GM21723 (cell line): ENCODE data around the gene ZIC1.

ENCODE experiments used
- ATAC-seq: cut with Tn5 transposase; IDR thresholded peaks from one replicate; pipeline ENCODE4 v1.9.1; 2021; ENCODE audit warnings: mild to moderate bottlenecking, moderate library complexity; ENCODE audit not compliant: unreplicated experiment

Gene ZIC1

GRCh38 chr3:147394884-147395225 is 14.3 kb upstream of the ZIC1 start:
- ATAC-seq, result no peak

GRCh38 chr3:147395899-147396711 is 13.1 kb upstream of the ZIC1 start:
- no peak for ATAC-seq

DNA sequence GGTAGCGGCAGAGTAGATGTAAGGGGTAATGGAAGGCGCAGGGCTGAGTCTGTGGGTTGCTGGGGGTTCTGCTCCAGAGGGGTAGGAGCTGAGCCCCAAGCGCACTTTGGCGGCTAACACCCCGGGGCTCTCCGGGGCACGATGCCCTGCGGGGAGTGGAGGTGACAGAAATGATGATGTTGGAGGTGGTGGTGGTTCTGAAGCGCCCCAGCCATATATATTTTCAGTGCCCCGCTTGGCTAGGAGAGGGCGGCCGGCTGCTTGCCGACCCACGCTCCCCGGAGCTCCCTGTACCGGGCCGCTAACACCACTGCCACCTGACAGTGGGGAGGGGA is 12.5 kb upstream of the ZIC1 start:
- ATAC-seq, result no peak

DNA sequence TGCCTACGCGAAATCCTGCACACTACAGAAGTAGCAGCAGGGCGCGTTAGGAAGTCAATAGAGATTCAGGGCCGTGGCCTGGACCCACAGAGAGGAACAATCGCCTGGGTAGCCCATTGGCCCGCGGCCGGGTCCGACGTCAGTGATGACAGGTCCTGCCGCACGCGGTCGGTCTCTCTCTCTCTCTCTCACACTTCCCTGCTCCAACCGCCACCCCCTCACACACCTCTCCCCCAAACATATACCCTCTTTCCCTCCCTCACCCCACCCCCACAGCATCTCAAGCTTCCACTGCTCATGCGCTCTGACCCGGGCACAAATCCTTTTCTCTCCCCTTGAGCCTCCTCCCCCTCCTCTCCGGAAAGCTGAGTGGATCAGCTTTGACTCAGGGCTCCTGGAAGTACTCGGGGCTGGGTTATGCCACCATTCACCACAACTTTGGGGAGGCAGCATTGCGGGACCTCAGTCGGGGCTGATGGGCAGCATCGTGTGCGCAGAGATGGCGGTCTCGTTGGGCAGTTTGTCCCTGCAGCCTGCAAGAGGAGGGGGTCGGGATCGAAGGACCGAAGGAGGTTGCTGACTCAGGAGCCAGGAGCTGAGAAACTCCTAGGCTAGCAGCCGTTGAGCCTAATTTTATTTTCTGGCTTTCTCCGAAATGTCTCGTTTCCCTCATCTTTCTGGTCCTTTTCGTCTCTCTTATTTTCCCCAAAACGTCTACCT is 11.8 kb upstream of the ZIC1 start:
- no peak for ATAC-seq

DNA sequence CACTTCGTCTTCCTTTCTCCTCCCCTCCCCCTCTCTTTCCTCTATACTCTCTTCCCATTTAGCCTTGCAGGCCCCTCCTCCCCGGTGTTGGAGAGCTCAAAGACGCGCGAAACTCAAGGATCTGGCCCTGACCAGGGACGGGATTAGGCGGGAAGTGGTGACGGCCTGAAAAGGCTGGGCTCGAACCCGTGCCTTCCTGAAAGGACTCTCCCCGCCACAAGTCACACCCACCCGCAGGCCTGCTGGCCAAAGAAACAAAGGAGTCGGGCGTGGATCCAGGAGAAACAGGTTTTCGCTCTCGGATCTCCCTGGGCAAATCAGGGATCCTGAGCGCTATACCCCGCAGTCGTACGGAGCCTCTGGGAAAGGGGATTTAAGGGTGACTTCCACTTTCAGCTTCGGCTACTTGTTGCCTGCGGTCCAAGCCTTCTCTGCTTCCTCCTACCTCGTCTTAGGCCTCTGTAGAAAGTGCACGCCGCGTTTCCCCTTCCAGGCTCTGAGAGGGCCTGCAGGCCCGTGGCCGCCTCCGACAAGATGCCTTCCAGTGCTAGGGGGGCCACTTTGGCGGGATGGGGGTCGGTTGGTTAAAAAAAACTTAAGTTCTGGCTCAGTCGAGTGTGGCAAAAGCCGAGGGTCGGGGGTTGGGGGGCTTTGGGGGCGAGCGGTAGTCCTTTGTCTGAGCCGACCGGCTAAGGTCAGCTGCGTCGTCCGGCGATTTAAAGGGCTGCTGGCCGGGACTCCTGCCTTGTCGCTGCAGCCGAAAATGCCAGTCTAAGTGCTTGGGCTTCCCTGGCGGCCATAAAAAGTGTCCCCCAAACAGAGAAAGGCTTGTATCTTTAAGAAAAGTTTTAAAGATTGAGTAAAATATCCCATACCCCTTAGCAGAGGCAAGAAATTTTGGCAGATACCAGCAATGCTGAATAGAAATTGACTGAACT is 11.0 kb upstream of the ZIC1 start:
- no peak for ATAC-seq

DNA sequence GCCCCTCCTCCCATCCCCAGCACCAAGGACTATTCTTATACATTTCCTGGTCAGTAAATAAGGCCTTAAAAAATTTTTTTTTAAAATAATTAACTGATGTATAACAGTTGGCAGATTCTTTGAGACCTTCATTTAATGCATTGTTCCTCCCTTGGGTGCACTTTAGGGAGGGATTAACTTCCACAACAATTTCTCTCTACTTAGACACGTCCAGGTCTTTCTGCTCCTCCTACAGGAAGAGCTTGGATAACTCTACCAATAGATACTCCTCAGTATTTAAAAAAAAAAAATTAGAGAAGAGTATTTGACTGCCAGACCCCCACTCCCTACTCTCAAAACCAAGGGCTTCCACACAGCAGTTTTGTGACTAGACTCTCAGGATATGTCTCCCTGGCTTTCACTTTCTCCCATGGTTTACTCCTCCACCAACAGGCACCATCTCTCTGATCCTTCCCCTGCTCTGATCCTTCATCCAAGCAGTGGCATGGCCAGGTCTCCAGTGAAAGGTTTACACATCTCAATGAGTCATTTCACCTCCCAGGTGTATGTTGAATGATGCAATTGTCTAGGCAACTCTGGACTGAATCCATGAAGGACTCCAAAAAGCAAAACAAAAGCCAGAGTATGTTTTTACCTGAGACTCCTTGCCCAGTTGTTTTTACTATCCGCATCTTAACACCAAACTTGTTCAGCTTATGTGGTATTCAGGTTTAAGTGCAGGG is 10.2 kb upstream of the ZIC1 start:
- no peak for ATAC-seq

DNA sequence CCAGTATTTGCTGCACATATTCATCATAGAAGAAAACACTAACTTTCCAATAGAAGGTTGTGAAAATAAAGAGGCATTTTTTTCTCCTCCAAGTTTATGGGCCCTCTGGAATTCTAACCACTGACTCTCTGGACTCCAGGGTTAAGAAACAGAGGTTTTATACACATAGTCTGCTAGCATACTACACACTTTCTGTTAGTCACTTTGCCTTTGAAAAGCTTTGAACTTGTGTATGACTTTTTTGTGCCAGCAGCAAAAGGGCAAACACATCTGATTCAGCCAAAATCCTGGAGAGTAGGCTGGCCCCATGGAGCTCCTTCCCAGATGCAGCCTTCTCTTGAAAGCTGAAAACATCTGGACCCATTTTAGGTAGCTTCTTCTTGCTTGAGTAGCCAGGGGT is 9.1 kb upstream of the ZIC1 start:
- no peak for ATAC-seq

DNA sequence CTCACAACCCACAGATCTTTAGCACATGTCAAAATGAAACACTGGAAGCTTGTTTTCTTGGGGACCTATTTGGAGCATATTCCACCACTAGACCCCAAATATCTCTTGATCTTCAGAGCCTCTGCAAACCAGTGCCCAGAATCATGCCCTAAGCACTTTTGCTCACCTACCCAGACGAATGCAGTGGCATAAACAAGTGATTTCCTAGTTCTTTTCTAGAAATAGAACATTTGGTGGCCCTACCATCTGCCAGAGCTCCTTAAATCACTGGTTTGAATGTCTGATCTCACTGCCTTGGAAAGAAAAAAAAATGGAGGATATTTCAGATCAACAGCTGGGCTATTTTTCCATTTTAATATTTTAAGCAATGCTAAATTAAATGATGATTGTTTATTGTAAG is 8.2 kb upstream of the ZIC1 start:
- no peak for ATAC-seq

DNA sequence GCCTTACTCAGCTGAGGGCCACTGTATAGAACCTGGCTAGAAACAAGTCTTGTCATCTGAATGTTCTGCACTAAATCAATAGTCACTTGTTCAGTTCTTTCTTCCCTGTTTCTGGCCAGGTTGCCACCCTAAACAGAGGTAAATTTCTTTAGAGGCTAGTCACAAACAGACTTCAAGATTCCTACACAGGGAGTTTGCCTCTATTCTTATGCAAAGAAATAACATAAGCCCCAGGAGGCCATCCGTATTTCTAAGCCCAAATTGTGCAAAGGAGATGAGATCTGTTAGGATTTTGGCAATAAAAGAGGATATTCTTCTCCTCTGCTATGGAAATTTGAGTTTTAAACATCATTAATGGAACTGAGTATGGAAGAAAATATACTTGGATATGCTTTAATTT is 7.7 kb upstream of the ZIC1 start:
- ATAC-seq, result no peak

DNA sequence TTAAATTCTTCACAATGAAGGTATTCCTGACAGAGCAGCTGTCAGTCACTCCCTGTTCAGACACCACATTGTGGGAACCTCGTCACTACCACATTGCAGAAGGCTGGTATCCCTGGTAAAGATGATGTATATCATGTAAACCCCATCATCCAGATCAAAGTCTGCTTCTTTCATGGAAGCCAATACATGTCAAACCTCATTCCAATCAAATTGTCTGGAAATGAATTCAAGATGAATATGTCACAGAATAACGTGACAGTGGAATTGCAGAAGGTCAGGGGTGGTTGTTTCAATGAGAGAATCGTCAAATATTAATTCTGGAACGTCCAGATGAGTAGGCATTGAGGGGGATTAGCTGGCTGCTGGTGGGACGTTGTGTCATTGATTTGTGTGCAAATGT is 7.0 kb upstream of the ZIC1 start:
- no peak for ATAC-seq

- no peak for ATAC-seq
These were observed 5.7 kb upstream of the ZIC1 start for GRCh38 chr3:147403511-147403910.

- ATAC-seq, result no peak
These were observed 5.0 kb upstream of the ZIC1 start for GRCh38 chr3:147404000-147404799.

- ATAC-seq, result no peak
These were observed 4.3 kb upstream of the ZIC1 start for GRCh38 chr3:147404800-147405230.

DNA sequence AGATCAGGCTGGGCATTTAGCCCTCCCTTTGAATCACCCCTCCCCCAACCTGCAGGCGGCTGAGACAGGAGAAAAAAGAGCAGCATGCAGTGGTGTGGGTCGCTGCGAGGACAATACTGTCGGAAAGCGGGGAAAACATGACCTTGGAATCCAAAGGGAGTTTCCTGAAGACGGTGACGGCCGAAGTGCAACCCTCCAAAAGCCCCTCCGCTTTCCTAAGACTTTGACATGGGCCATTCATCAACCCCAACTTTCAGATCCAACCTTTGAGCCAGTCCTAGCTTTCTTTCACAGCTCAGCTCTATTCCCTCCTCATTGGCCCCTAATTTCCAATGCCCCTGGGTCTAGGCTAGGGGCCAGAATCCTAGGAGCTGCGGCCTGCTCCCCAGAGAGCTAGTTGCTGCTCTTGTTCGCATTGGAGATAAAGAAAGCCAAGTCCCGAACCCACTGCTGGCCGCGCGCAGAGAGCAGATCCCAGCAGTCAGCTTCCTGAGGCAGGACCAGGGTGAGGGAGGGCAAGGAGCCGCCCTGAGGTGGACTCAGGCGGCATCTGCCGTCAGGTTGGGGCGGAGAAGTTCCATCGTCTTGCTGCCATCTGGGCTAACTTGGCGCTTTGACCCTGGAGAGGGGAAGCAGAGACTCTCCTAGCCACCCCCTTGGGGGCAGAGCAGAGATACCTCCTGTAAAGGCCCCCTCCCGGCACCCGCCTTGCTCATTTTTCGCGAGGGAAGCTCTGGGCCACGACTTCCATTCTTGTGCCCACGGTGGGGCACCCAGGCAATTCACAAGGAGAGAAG is 3.7 kb upstream of the ZIC1 start:
- no peak for ATAC-seq

DNA sequence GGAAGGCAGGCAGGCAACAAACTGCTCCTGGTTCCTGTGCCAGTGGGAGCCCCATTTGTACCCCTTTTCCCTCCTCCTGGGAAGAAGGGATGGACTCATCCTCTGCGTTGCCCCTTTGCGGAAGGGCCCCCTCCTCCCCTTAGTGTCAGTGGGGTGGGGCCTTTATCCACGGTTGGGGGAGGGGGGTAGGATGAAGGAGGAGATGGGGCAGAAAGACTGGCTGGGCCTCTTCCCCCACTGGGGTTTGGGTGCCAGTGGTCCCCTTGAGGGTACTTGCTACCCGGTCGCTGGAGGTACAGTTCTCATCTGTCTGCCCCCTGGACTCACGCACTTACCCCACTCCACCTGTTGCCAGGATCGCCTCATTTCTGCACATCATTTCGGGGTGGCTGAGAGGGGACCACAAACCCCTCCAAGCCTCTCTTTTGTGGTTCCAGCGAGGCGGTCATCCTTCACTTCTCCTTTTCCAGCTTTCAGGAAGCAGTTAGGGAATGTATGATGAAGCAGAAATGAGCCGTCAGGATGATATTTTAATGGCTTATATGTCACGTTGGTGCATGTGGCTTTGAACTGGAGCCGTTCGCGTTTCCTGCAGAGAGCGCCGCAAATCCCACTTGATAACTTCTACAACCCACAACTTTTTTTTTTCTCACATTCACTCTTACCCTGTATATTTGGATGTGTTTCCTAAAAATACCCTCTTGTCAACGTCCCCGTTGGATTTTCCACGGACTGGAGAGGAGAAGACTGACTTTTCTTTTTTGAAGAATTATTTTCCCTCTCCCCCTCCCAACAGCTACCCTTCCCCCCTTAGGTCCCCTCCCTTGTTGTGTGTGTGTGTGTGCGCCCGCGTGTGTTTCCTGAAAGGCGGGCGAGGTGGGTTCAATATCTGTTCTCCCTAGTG is 2.9 kb upstream of the ZIC1 start, which contains the start of gene ZIC4:
Gene ZIC4 (minus strand): TSS at position 516 of the 904 bp plus-strand sequence. CDS start 3,746 bp downstream, outside the sequence.
- no peak for ATAC-seq

- ATAC-seq, result no peak
These were observed 2.1 kb upstream of the ZIC1 start for GRCh38 chr3:147407114-147407497.

- ATAC-seq, result no peak
These were observed 1.5 kb upstream of the ZIC1 start for GRCh38 chr3:147407498-147408187.
